K562 (cell line): ENCODE results near the gene RSPH9. TPM values are rescaled to one million over a fixed set of nuclear protein-coding genes. Genes with fewer than 3 reads are reported as not detected.
A peak's percentile ranks its signal among the peaks of the same experiment; 100 is the strongest.

ENCODE experiments used
- CGGBP1 ChIP-seq: fragments of 250-450 bp; sonication (Bioruptor Pico); IDR thresholded peaks from 2 replicates; pipeline ENCODE4 v1.9.0; 2021; ENCODE audit warnings: mild to moderate bottlenecking
- CHD7 ChIP-seq: fragments of 200-600 bp; sonication (generic); IDR thresholded peaks from one replicate; pipeline ENCODE4 v1.6.1; 2012; ENCODE audit warnings: mild to moderate bottlenecking, low read depth, low read length, inconsistent platforms
- COPS2 ChIP-seq: fragments of 450-650 bp; conservative IDR thresholded peaks from 2 replicates; pipeline ENCODE4 v1.6.1; 2016; ENCODE audit warnings: mild to moderate bottlenecking, moderate library complexity
- GTF2F1 ChIP-seq: IDR thresholded peaks from 2 replicates; pipeline ENCODE4 v1.6.1; 2011; ENCODE audit warnings: low read depth, low read length, improper control_type of control experiment
- MYBL2 ChIP-seq, 2 experiments: fragments of 450-650 bp in 1 of 2; sonication (generic) in 1 of 2; formaldehyde crosslinking in 1 of 2; IDR thresholded peaks; 2 replicates each; pipeline versions ENCODE4 v1.6.1 to v1.8.1; 2017 to 2022; ENCODE audit warnings: borderline replicate concordance in 1 of 2, inconsistent platforms in 1 of 2, low read depth in 1 of 2, mild to moderate bottlenecking in 1 of 2, missing genetic modification reagents in 1 of 2, moderate library complexity in 1 of 2
- PRPF4 ChIP-seq: fragments of 200-400 bp; formaldehyde crosslinking; IDR thresholded peaks from one replicate; pipeline ENCODE4 v1.6.1; 2017; ENCODE audit warnings: low read length, low read depth, mild to moderate bottlenecking; ENCODE audit not compliant: insufficient read depth, poor library complexity, severe bottlenecking
- RBM17 ChIP-seq: fragments of 200-400 bp; formaldehyde crosslinking; IDR thresholded peaks from 2 replicates; pipeline ENCODE4 v1.6.1; 2017; ENCODE audit warnings: low read depth, mild to moderate bottlenecking, low read length, borderline replicate concordance
- TBP ChIP-seq: optimal IDR thresholded peaks from 2 replicates; pipeline ENCODE3; 2011; ENCODE audit warnings: low read depth, low read length, improper control_type of control experiment
- ZBTB11 ChIP-seq, 3 experiments: fragments of 200-800 bp in 1 of 3; fragments of 250-450 bp in 1 of 3; fragments of 450-650 bp in 1 of 3; sonication (Bioruptor Pico) in 1 of 3; sonication (Bioruptor generic) in 1 of 3; formaldehyde crosslinking in 1 of 3; IDR thresholded peaks; 2 replicates each; pipeline versions ENCODE4 v1.6.1 to v1.8.0; 2016 to 2022; ENCODE audit warnings: mild to moderate bottlenecking in 2 of 3, missing genetic modification characterization in 2 of 3, missing compliant biosample characterization in 1 of 3, moderate library complexity in 1 of 3
- ZNF589 ChIP-seq: fragments of 200-800 bp; sonication (Bioruptor generic); IDR thresholded peaks from 2 replicates; pipeline ENCODE4 v1.6.1; 2016; ENCODE audit warnings: low read depth, missing genetic modification characterization, missing compliant biosample characterization
- polyA plus RNA-seq, 8 experiments: library from polyadenylated mRNA; depleted of rRNA in 4 of 8; stranded (reverse) in 5 of 8; unstranded in 3 of 8; fragments of >200 nt; fragmentation: Nextera tagmentation in 2 of 8; fragmentation: Illumina TruSeq in 1 of 8; extraction: Ambion mirVana in 2 of 8; extraction: Trizol in 1 of 8; gene quantifications; 2 replicates each; pipeline versions ENCODE4 v1.2.1 to v1.2.3, GENCODE V29; 2011 to 2014; ENCODE audit warnings: inconsistent platforms in 1 of 8, missing spikeins in 1 of 8
- total RNA-seq, 7 experiments: library from RNA; depleted of rRNA in 6 of 7; stranded (reverse); fragments of >200 nt in 6 of 7; fragmentation: Illumina TruSeq in 2 of 7; extraction: Trizol in 2 of 7; gene quantifications; 2 replicates each; pipeline versions ENCODE4 v1.2.1 to v1.2.3, GENCODE V29; 2011 to 2021; ENCODE audit warnings: low replicate concordance in 1 of 7

RSPH9 gene
- total and polyA plus RNA-seq, 9 of the 15 experiments (the other 6 are each of a cell fraction or from before 2014, with no cell fraction given), result 0.05 to 0.60 (median 0.39) TPM; not detected in 6

GRCh38 chr6:43627008-43627825 is 17.6 kb upstream of the RSPH9 start (continued):
- TF ChIP-seq CHD7, result no peak
- no peak for TF ChIP-seq CGGBP1 (CRISPR knock-in tag)
- TF ChIP-seq COPS2, result no peak
- peak; percentile 57 for TF ChIP-seq TBP
- TF ChIP-seq RBM17, result no peak
- TF ChIP-seq GTF2F1, result no peak
- no peak for TF ChIP-seq PRPF4
- peak; percentile 98 for TF ChIP-seq ZNF589 (CRISPR knock-in tag)
- TF ChIP-seq ZBTB11 (CRISPR knock-in tag; IDR thresholded peaks at IDR 0.05), result peak in 1 of 3 experiments; percentile 53; a peak in 1 of 6 replicates
- no peak for TF ChIP-seq MYBL2 (IDR thresholded peaks at IDR 0.05; ENCODE audit: low read depth)
- TF ChIP-seq MYBL2 (CRISPR knock-in tag; IDR thresholded peaks at IDR 0.05; ENCODE audit: borderline replicate concordance), result no peak
